ENCODE measurements around the gene ZNF215.

- TF ChIP-seq CTCF (optimal IDR thresholded peaks at IDR 0.05 in 1 of 3, IDR thresholded peaks at IDR 0.05 in 1 of 3, conservative IDR thresholded peaks at IDR 0.05 in 1 of 3; ENCODE audit: extremely low read depth in 1 of 3, insufficient read depth in 2 of 3, low read length in 3 of 3) (no peak), EZH2 (IDR thresholded peaks at IDR 0.05; ENCODE audit: low read length) (no peak)
Observed at GRCh38 chr11:6979365-6979764, 53.1 kb downstream of the ZNF215 start.
